Epithelial cell of proximal tubule (primary cell): ENCODE data around the gene C11orf24. TPM values are rescaled to one million over a fixed set of nuclear protein-coding genes. Genes with fewer than 3 reads are reported as not detected.

Experiments used
- DNase-seq: peaks from one replicate; pipeline ENCODE4 v3.0.0-alpha.2; 2011; ENCODE audit warnings: low read depth
- H3K4me3 ChIP-seq: 2 replicates; pipeline ENCODE4 v1.5.1; 2011; ENCODE audit warnings: low read depth, mild to moderate bottlenecking, low read length
- CTCF ChIP-seq: conservative IDR thresholded peaks from 2 replicates; pipeline ENCODE4 v1.5.1; 2012; ENCODE audit warnings: low read depth, mild to moderate bottlenecking, low read length
- total RNA-seq: library from RNA; depleted of rRNA; stranded (reverse); fragments of >200 nt; gene quantifications from 2 replicates; pipeline ENCODE4 v1.2.3, GENCODE V29; 2015

C11orf24 gene
- total RNA-seq, 1 donor from 2014 or later = 46.4 TPM

- no peak overlapping the region for H3K4me3 ChIP-seq
- DNase-seq = no peak
- no peak for TF ChIP-seq CTCF
Observed at GRCh38 chr11:68231621-68232020, 40.2 kb downstream of the C11orf24 start.

GRCh38 chr11:68229601-68230000, 42.2 kb downstream of the C11orf24 start:
- no peak for DNase-seq
- H3K4me3 ChIP-seq = no peak overlapping the region
- no peak for TF ChIP-seq CTCF

- no peak overlapping the region for H3K4me3 ChIP-seq
- DNase-seq = no peak
- TF ChIP-seq CTCF = no peak
Observed at GRCh38 chr11:68226421-68226820, 45.4 kb downstream of the C11orf24 start.

- no peak overlapping the region for H3K4me3 ChIP-seq
- no peak for TF ChIP-seq CTCF
- no peak for DNase-seq
Observed at GRCh38 chr11:68224606-68225005, 47.2 kb downstream of the C11orf24 start.

GRCh38 chr11:68223275-68223674, 48.5 kb downstream of the C11orf24 start:
- no peak for TF ChIP-seq CTCF
- DNase-seq = no peak
- H3K4me3 ChIP-seq = no peak overlapping the region

- no peak for DNase-seq
- no peak overlapping the region for H3K4me3 ChIP-seq
- no peak for TF ChIP-seq CTCF
Observed at GRCh38 chr11:68221406-68221805, 50.4 kb downstream of the C11orf24 start.

- no peak for DNase-seq
- TF ChIP-seq CTCF = no peak
- H3K4me3 ChIP-seq = no peak overlapping the region
Observed at GRCh38 chr11:68216171-68216938, 55.4 kb downstream of the C11orf24 start.
